ENCODE data around the gene SUGP2. TPM values are rescaled to one million over a fixed set of nuclear protein-coding genes. Genes with fewer than 3 reads are reported as not detected.
A peak's percentile ranks its signal among the peaks of the same experiment; 100 is the strongest.

SUGP2 gene
- total and polyA plus RNA-seq, 9 donors: 27.0 to 81.9 (median 53.7) TPM

DNA sequence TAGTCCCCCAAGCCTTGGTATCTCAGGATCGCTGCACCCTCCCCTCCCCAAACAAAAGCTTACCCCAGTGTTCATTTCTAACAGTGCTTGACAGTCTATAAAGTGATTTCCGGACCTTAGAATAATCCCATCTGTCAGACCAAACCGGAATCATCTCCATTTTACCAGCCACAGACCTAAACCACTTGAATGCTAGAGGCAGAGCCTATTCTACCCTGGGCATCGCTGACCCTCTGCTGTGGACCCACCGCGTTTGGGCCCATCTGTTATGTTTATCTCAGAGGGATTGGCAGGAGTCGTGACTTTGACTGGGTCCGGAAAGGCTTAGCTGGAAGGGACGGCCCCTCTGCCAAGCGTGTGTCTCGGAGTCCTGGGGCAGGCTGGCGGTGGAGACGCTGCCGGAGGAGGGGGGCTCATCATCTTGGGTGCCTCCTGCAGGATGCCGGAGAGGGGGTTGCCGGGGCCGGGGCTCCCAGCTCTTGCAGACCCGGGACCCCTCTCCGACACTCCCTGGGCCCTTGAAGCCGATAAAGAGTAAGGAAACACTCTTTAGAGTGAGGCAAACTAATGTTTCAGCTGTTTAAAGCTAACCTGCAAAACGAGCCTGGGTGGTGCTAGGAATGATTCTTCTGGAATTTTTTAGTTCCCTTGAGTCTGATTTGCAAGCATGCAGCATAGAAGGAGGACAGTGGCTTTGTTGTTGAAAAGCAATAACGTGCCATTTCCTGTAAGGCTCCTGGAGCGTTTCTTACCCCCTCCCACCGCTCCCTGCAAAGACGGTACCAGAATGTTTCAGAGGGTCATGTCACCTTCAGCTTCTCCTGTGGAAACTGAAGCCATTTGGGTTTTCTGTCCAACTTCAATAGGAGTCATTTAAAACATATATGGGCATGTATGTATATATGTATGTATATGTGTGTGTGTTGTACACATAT is 31.8 kb upstream of the SUGP2 start:
- TF ChIP-seq POLR2A (IDR thresholded peaks at IDR 0.05) (no peak), EP300 (IDR thresholded peaks at IDR 0.05) (no peak)
- Histone ChIP-seq H3K36me3 (no peaks in the 10 kb centered on the region), H3K4me3 (peak overlapping the region; percentile 83), H3K27me3 (no peaks in the 10 kb centered on the region), H3K9me3 (no peaks in the 10 kb centered on the region), H3K4me1 (ENCODE audit: insufficient read depth) (peaks cover 3% of the 10 kb centered on the region), H3K27ac (no peak overlapping the region)
- WGBS, 3 donors: 1 to 4% (median 2%) methylated on average over 25 of the region's 25 CpGs
- DNase-seq: no peak
- intact Hi-C loops (cut with DNase I): loop anchor here in 1 of 4 donors (5.0 kb wide), 1 partner anchor 72 kb away; the partner anchor contains the start of gene TMEM161A

- intact Hi-C loops (cut with DNase I): loop anchor here in 1 of 4 donors (5.0 kb wide), 1 partner anchor 73 kb away; the partner anchor contains the start of gene TMEM161A
- Histone ChIP-seq H3K4me1 (ENCODE audit: insufficient read depth) (peaks cover 3% of the 10 kb centered on the region), H3K36me3 (no peaks in the 10 kb centered on the region), H3K4me3 (peak overlapping the region; percentile 83), H3K27ac (peak overlapping the region; percentile 33 to 72), H3K9me3 (no peaks in the 10 kb centered on the region), H3K27me3 (no peaks in the 10 kb centered on the region)
- peak in 1 of 5 donors; percentile 33 for DNase-seq
- 1 to 2% (median 1%) methylated on average over 23 to 29 of the region's 29 CpGs for WGBS, 3 donors
- TF ChIP-seq POLR2A (IDR thresholded peaks at IDR 0.05) (peak; percentile 50), EP300 (IDR thresholded peaks at IDR 0.05) (no peak)
- TF ChIP-seq, protein P1, sequence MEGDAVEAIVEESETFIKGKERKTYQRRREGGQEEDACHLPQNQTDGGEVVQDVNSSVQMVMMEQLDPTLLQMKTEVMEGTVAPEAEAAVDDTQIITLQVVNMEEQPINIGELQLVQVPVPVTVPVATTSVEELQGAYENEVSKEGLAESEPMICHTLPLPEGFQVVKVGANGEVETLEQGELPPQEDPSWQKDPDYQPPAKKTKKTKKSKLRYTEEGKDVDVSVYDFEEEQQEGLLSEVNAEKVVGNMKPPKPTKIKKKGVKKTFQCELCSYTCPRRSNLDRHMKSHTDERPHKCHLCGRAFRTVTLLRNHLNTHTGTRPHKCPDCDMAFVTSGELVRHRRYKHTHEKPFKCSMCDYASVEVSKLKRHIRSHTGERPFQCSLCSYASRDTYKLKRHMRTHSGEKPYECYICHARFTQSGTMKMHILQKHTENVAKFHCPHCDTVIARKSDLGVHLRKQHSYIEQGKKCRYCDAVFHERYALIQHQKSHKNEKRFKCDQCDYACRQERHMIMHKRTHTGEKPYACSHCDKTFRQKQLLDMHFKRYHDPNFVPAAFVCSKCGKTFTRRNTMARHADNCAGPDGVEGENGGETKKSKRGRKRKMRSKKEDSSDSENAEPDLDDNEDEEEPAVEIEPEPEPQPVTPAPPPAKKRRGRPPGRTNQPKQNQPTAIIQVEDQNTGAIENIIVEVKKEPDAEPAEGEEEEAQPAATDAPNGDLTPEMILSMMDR (IDR thresholded peaks at IDR 0.05): peak in 2 of 3 donors; percentile 9 to 28
Observed at GRCh38 chr19:19064098-19064722, 30.9 kb upstream of the SUGP2 start.

DNA sequence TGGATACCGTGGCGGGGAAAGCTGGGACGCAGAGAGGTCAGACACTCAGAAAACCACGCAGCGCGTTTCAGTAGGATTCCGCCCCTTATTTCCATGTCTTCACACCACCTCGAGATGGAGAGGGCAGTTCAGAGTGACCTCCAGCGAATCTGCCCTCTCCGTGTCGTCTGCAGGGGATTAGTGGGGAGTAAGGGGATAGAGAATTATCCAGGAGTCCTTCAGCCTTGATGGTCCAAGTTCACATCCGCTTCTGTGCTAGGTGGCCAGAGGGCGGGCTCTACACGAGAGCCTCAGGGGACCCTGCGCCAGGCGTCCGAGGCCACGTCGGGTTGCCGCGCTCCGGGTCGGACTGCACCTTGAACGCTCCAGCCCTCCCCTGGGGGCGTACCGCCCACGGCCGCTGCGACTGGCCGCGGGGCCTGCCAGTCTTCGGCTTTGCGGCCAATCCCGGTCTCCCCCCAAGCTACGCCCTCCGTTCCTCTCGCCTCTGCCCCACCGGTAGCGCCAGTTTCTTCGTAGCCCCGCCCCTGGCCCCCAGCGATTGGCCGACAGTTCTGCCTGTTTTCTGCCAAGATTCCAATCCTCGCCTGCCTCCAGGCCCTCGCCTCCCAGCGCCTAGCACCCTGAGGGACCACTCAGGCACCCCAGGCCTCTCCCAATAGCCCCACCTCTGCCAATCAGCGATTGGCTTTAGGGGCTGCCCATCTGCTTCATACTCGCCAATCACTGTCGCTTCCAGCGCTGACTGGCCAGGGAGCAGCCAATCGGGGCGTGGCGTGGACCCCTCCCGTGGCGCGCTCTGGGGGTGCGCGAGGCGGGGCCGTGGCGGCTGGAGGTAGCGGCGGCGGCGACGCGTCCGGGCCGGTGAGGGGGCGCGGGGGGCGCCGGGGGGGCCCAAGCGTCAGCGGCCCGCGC is 30.1 kb upstream of the SUGP2 start, which contains the start of gene SLC25A42:
Gene SLC25A42, plus strand, starts transcription at position 812 of the 915 bp plus-strand sequence. CDS start 32,131 bp downstream, outside the sequence.
- intact Hi-C loops (cut with DNase I): loop anchor here in 1 of 4 donors (5.0 kb wide), 1 partner anchor 74 kb away; the partner anchor contains the start of gene TMEM161A
- no peaks in the 10 kb centered on the region for H3K36me3 ChIP-seq
- peak within 1 kb of the TSS; percentile 83 for H3K4me3 ChIP-seq
- no peaks in the 10 kb centered on the region for H3K27me3 ChIP-seq
- H3K9me3 ChIP-seq: no peaks in the 10 kb centered on the region
- WGBS, 3 donors: 2 to 4% (median 2%) methylated on average over 50 to 77 of the region's 77 CpGs
- H3K27ac ChIP-seq: peak within 1 kb of the TSS; percentile 33 to 72
- peaks cover 3% of the 10 kb centered on the region for H3K4me1 ChIP-seq (ENCODE audit: insufficient read depth)
- peak; percentile 99 to 100 (median 100) for DNase-seq
- TF ChIP-seq EP300 (IDR thresholded peaks at IDR 0.05) (no peak), POLR2A (IDR thresholded peaks at IDR 0.05) (no peak)
- TF ChIP-seq, protein P1 (IDR thresholded peaks at IDR 0.05): no peak

DNA sequence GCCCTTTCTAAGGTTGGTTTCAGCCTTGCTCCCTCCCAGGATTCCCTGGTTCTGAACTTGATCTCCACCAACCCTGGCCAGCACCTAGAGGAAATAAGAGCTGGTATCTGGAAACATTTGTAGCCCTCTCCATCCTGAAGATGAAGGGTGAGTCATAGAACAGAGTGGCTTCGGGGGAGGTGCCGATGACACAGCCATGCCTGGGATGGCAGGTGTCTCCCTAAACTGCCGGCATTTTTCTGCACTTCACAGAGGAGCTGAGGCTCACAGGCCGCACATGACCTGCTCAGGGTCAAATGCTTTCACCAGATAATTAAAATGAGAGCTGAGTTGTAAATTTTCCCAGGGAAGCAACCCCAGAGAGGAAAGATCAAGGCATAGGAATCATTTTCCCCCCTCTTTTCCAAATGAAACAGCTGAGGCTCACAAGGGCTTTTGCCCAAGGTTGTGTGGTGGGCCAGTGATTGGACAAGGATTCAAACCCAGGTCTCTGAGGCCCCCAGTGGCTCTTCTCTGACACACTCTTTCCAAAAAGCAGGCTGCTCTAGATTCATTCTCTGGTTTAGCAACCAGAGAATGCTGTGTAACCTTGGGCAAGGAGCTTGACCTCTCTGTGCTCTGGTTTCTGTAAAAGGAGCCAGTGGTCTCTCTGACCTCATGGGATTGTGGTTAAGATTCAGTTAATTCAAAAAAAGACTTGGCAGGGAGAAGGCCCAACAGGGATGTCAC is 29.3 kb upstream of the SUGP2 start:
- no peaks in the 10 kb centered on the region for H3K36me3 ChIP-seq
- 58 to 68% (median 62%) methylated on average over 4 of the region's 4 CpGs for WGBS, 3 donors
- no peak for DNase-seq
- no peaks in the 10 kb centered on the region for H3K27me3 ChIP-seq
- H3K9me3 ChIP-seq: no peaks in the 10 kb centered on the region
- peak overlapping the region; percentile 45 for H3K4me3 ChIP-seq
- H3K4me1 ChIP-seq (ENCODE audit: insufficient read depth): peaks cover 3% of the 10 kb centered on the region
- no peak for TF ChIP-seq EP300 (IDR thresholded peaks at IDR 0.05)
- TF ChIP-seq, protein P1 (IDR thresholded peaks at IDR 0.05): no peak
- TF ChIP-seq POLR2A (IDR thresholded peaks at IDR 0.05): no peak
- intact Hi-C loops (cut with DNase I): loop anchor here in 1 of 4 donors (5.0 kb wide), 1 partner anchor 75 kb away; the partner anchor contains the start of gene TMEM161A
- H3K27ac ChIP-seq: peak overlapping the region in 1 of 2 donors; percentile 72
